Sigmoid colon (tissue), 7 donors: Measurements from ENCODE around the gene DAAM1. TPM values are rescaled to one million over a fixed set of nuclear protein-coding genes. Genes with fewer than 3 reads are reported as not detected.
A peak's percentile ranks its signal among the peaks of the same experiment; 100 is the strongest.

Experiments used
- DNase-seq: peaks from one replicate; pipeline ENCODE4 v3.0.0-alpha.2; 2019
- H3K27ac ChIP-seq, 4 donors: fragments of 200-600 bp; sonication (generic); one replicate each; pipeline ENCODE4 v1.5.1; 2016 to 2019; ENCODE audit warnings: mild to moderate bottlenecking in 1 of 4
- H3K27me3 ChIP-seq, 3 donors: fragments of 200-600 bp; sonication (generic); one replicate each; pipeline ENCODE4 v1.5.1; 2019; ENCODE audit warnings: mild to moderate bottlenecking in 1 of 3
- H3K36me3 ChIP-seq, 4 donors: fragments of 200-600 bp; sonication (generic); one replicate each; pipeline ENCODE4 v1.5.1; 2016 to 2019
- H3K4me1 ChIP-seq, 4 donors: fragments of 200-600 bp; sonication (generic); one replicate each; pipeline ENCODE4 v1.5.1; 2017 to 2019
- H3K4me3 ChIP-seq, 4 donors: fragments of 200-600 bp; sonication (generic); one replicate each; pipeline ENCODE4 v1.5.1; 2017 to 2019; ENCODE audit warnings: mild to moderate bottlenecking in 2 of 4, moderate library complexity in 1 of 4
- H3K9me3 ChIP-seq, 4 donors: fragments of 200-600 bp in 3 of 4; sonication (generic) in 3 of 4; one replicate each; pipeline versions ENCODE4 v1.5.1 to v1.6.1; 2013 to 2019
- EP300 ChIP-seq, 4 donors: sonication (generic); formaldehyde crosslinking; IDR thresholded peaks; one replicate each; pipeline ENCODE4 v1.6.1; 2017; ENCODE audit warnings: antibody characterized with exemption in 4 of 4
- POLR2A ChIP-seq, 2 donors: fragments of 450-650 bp; IDR thresholded peaks; one replicate each; pipeline ENCODE4 v1.6.1; 2016; ENCODE audit warnings: antibody characterized with exemption in 2 of 2, mild to moderate bottlenecking in 2 of 2, moderate library complexity in 2 of 2
- POLR2AphosphoS5 ChIP-seq, 4 donors: sonication (generic); formaldehyde crosslinking; IDR thresholded peaks; one replicate each; pipeline ENCODE4 v1.6.1; 2017; ENCODE audit warnings: antibody characterized with exemption in 4 of 4
- WGBS, 2 donors: extraction: QIAGEN DNeasy Blood & Tissue Kit; methylation state at CpG; one replicate each; pipeline ENCODE4 v1.1.7; 2013; 5-methylcytosine and 5-hydroxymethylcytosine counted together
- intact Hi-C: fragments of 100-400 bp; cut with DNase I; formaldehyde crosslinking; loops from one replicate; pipeline ENCODE4 v1.15.1; 2023
- polyA plus RNA-seq, 3 donors: library from polyadenylated mRNA; stranded (reverse); fragments of 200-250 nt; gene quantifications; one replicate each; pipeline ENCODE4 v1.2.3, GENCODE V29; 2013
- total RNA-seq, 4 donors: library from RNA; depleted of rRNA; stranded (reverse); fragments of >200 nt; gene quantifications; one replicate each; pipeline ENCODE4 v1.1.0, GENCODE V29; 2016
- TF ChIP-seq, protein P1 (sequence below), 4 experiments: fragments of 450-650 bp in 3 of 4; fragments of 200-600 bp in 1 of 4; IDR thresholded peaks; one replicate each; pipeline ENCODE4 v1.5.1; 2016 to 2019; ENCODE audit warnings: antibody characterized with exemption in 4 of 4, mild to moderate bottlenecking in 3 of 4, moderate library complexity in 2 of 4
- donor health status: healthy with polysubstance abuse.
- donor health status: Bipolar disorder and iron deficiency.
- donor health status: healthy.

The DAAM1 gene
- total and polyA plus RNA-seq, 7 donors: 11.4 to 77.8 (median 47.5) TPM

- no peak for TF ChIP-seq POLR2AphosphoS5 (IDR thresholded peaks at IDR 0.05)
- intact Hi-C loops: no loop called here
- Histone ChIP-seq H3K27ac (peak overlapping the region; percentile 40 to 72 (median 68)), H3K9me3 (no peaks in the 10 kb centered on the region), H3K27me3 (no peaks in the 10 kb centered on the region), H3K4me1 (peaks cover 0 to 46% (median 36%) of the 10 kb centered on the region in 4 donors), H3K4me3 (no peak overlapping the region), H3K36me3 (peaks cover 0 to 21% (median 9%) of the 10 kb centered on the region in 4 donors)
- DNase-seq: no peak
- 84 to 88% methylated on average over 8 of the region's 8 CpGs for WGBS, 2 donors
Observed at GRCh38 chr14:59293935-59294661, 105.6 kb downstream of the DAAM1 start.

DNA sequence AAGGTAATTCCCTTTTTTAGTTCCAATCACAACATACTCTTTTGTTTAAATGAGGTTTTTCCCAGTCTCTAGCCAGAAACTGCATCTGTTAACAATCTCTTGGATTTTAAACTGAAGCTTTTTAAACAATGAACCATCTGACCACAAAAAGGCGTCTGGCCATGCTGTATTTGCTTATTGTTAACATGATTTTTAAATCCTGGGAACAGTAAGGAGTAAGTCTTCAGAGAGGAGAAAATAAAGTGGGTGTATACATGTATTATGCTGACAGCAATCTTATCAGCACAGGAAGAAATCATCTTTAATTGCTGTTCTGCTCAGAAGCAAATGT, 106.2 kb downstream of the DAAM1 start:
- no peak for DNase-seq
- no peaks in the 10 kb centered on the region for H3K9me3 ChIP-seq
- peaks cover 0 to 46% (median 38%) of the 10 kb centered on the region in 4 donors for H3K4me1 ChIP-seq
- no peaks in the 10 kb centered on the region for H3K27me3 ChIP-seq
- no peak overlapping the region for H3K4me3 ChIP-seq
- H3K36me3 ChIP-seq: peaks cover 0 to 21% (median 9%) of the 10 kb centered on the region in 4 donors
- TF ChIP-seq, protein P1, sequence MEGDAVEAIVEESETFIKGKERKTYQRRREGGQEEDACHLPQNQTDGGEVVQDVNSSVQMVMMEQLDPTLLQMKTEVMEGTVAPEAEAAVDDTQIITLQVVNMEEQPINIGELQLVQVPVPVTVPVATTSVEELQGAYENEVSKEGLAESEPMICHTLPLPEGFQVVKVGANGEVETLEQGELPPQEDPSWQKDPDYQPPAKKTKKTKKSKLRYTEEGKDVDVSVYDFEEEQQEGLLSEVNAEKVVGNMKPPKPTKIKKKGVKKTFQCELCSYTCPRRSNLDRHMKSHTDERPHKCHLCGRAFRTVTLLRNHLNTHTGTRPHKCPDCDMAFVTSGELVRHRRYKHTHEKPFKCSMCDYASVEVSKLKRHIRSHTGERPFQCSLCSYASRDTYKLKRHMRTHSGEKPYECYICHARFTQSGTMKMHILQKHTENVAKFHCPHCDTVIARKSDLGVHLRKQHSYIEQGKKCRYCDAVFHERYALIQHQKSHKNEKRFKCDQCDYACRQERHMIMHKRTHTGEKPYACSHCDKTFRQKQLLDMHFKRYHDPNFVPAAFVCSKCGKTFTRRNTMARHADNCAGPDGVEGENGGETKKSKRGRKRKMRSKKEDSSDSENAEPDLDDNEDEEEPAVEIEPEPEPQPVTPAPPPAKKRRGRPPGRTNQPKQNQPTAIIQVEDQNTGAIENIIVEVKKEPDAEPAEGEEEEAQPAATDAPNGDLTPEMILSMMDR (IDR thresholded peaks at IDR 0.05): no peak
- TF ChIP-seq EP300 (IDR thresholded peaks at IDR 0.05) (no peak), POLR2A (IDR thresholded peaks at IDR 0.05) (no peak), POLR2AphosphoS5 (IDR thresholded peaks at IDR 0.05) (peak in 2 of 4 donors; percentile 52 to 59)
- H3K27ac ChIP-seq: peak overlapping the region; percentile 40 to 72 (median 68)
- intact Hi-C loops: no loop called here
- 49 to 63% methylated on average over 1 of the region's 1 CpG for WGBS, 2 donors

GRCh38 chr14:59295951-59296350, 107.5 kb downstream of the DAAM1 start:
- H3K4me3 ChIP-seq: no peak overlapping the region
- no peak for DNase-seq
- intact Hi-C loops: no loop called here
- H3K27ac ChIP-seq: peak overlapping the region; percentile 7 to 72 (median 58)
- peaks cover 0 to 18% (median 9%) of the 10 kb centered on the region in 4 donors for H3K36me3 ChIP-seq
- peaks cover 0 to 46% (median 40%) of the 10 kb centered on the region in 4 donors for H3K4me1 ChIP-seq
- no peak for TF ChIP-seq POLR2A (IDR thresholded peaks at IDR 0.05)
- no peak for TF ChIP-seq EP300 (IDR thresholded peaks at IDR 0.05)
- TF ChIP-seq, protein P1 (IDR thresholded peaks at IDR 0.05): no peak
- TF ChIP-seq POLR2AphosphoS5 (IDR thresholded peaks at IDR 0.05): no peak
- H3K27me3 ChIP-seq: no peaks in the 10 kb centered on the region
- no peaks in the 10 kb centered on the region for H3K9me3 ChIP-seq

DNA sequence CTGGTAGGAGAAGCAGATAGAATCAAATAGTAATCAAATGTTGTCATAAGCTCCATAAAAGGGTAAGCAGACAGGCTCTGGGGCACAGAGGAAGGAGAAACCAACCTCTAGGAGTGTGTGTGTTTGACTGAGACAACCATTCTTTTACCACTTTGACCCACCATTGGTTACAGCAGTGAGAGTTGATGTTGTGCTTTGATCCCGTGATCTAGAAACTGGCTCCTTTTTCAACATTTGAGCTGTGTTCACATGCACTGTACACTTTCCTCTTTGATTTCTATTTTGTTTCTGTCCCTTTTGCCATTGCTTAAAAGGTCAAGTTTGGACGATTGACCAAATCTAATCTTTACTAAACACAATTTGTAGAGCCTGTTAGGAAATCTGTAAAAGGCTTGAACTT, 108.0 kb downstream of the DAAM1 start:
- WGBS, 2 donors: 89 to 90% methylated on average over 2 of the region's 2 CpGs
- no peaks in the 10 kb centered on the region for H3K9me3 ChIP-seq
- H3K4me1 ChIP-seq: peaks cover 0 to 46% (median 40%) of the 10 kb centered on the region in 4 donors
- intact Hi-C loops: no loop called here
- H3K27me3 ChIP-seq: no peaks in the 10 kb centered on the region
- peaks cover 0 to 13% (median 7%) of the 10 kb centered on the region in 4 donors for H3K36me3 ChIP-seq
- no peak overlapping the region for H3K4me3 ChIP-seq
- H3K27ac ChIP-seq: peak overlapping the region in 3 of 4 donors; percentile 5 to 72 (median 70)
- TF ChIP-seq, protein P1 (IDR thresholded peaks at IDR 0.05): no peak
- TF ChIP-seq POLR2AphosphoS5 (IDR thresholded peaks at IDR 0.05): no peak
- TF ChIP-seq EP300 (IDR thresholded peaks at IDR 0.05): no peak
- TF ChIP-seq POLR2A (IDR thresholded peaks at IDR 0.05): no peak
- DNase-seq: no peak

GRCh38 chr14:59297071-59297776, 108.8 kb downstream of the DAAM1 start:
- intact Hi-C loops: no loop called here
- Histone ChIP-seq H3K4me3 (no peak overlapping the region), H3K27me3 (no peaks in the 10 kb centered on the region), H3K4me1 (peaks cover 0 to 46% (median 40%) of the 10 kb centered on the region in 4 donors), H3K36me3 (peaks cover 0 to 6% (median 1%) of the 10 kb centered on the region in 4 donors), H3K9me3 (no peaks in the 10 kb centered on the region), H3K27ac (peak overlapping the region in 3 of 4 donors; percentile 5 to 72 (median 70))
- TF ChIP-seq, protein P1 (IDR thresholded peaks at IDR 0.05): no peak
- TF ChIP-seq POLR2A (IDR thresholded peaks at IDR 0.05) (no peak), EP300 (IDR thresholded peaks at IDR 0.05) (no peak), POLR2AphosphoS5 (IDR thresholded peaks at IDR 0.05) (no peak)
- 62 to 70% methylated on average over 5 of the region's 5 CpGs for WGBS, 2 donors
- no peak for DNase-seq
